ENCODE measurements around the gene ATG4C.
"Not testable (repeated sequence)": the region's sequence is repeated elsewhere in the genome, so short reads cannot be mapped to it uniquely, and the experiment has no call there.

ATG4C gene

GRCh38 chr1:62778208-62778607 is 5.7 kb upstream of the ATG4C start:
- DNase-seq, result peak; percentile 69

- no peak for DNase-seq
Measured at GRCh38 chr1:62781841-62782543, 1.9 kb upstream of the ATG4C start.

- not testable (repeated sequence) for DNase-seq
Measured at GRCh38 chr1:62782544-62783212, 1.3 kb upstream of the ATG4C start.

- DNase-seq, result no peak
Measured at GRCh38 chr1:62784509-62785365, 805 bp downstream of the ATG4C start.

DNA sequence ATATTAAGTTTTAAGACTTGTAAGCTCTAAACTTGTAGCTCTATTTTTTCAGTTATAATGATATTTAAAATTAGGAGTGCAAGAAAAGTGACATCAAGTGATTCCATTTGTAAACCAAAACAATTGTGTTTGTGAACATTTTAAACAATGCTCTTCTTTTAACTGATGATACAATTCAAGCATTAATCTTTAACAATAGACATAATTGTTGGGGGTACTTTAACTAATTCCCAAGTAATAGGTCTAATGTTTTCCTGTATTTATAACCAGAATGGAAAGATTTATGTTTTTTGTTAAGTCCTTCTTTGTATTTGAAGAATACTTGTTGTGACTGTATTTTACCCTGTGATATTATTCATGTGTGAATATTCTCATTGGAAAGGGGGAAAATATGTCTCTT is 6.8 kb downstream of the ATG4C start:
- no peak for DNase-seq

- DNase-seq, result no peak
Measured at GRCh38 chr1:62794053-62794452, 10.1 kb downstream of the ATG4C start.

GRCh38 chr1:62796221-62796620 is 12.3 kb downstream of the ATG4C start:
- no peak for DNase-seq

GRCh38 chr1:62799688-62800087 is 15.8 kb downstream of the ATG4C start:
- no peak for DNase-seq

- no peak for DNase-seq
Measured at GRCh38 chr1:62800281-62800680, 16.3 kb downstream of the ATG4C start.

- no peak for DNase-seq
Measured at GRCh38 chr1:62800825-62801306, 16.9 kb downstream of the ATG4C start.

DNA sequence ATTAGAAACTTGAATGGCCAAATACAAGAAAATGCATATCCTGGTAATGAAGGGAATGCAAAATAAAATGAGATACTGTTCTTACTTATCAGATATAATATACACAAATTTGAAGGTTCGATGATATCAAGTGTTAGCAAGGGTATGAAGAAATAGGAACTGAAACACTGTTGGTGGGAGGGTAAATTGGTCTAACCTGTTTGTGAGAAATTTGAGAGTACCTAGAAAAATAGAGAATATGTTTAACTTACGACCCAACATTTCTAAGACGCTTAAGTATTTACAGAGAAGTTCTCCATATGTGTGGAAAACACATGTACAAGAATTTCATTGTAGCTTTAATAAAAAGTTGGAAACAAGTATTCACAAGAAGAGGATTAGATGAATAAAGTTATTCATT is 25.9 kb downstream of the ATG4C start:
- DNase-seq, result no peak

GRCh38 chr1:62810420-62811274 is 26.7 kb downstream of the ATG4C start:
- no peak for DNase-seq

- DNase-seq, result no peak
Measured at GRCh38 chr1:62823556-62823955, 39.6 kb downstream of the ATG4C start.

DNA sequence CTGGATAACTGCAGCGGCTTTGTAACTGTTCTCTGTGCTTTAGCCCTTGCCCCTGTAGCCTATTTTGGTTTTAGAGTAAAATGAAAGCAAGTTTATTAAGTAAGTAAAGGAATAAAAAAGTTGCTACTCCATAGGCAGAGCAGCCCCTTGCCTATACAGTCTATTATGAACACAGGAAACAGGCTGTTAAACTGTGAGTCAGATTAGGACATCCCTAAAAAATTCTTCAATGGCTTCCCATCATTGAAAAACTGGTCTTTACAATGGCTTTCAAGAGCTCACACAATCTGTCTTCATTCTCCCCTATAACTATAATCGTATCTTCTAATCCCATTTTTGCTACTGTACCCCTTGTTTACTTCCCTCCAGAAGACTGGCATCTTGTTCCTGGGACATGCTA is 43.0 kb downstream of the ATG4C start:
- no peak for DNase-seq

DNA sequence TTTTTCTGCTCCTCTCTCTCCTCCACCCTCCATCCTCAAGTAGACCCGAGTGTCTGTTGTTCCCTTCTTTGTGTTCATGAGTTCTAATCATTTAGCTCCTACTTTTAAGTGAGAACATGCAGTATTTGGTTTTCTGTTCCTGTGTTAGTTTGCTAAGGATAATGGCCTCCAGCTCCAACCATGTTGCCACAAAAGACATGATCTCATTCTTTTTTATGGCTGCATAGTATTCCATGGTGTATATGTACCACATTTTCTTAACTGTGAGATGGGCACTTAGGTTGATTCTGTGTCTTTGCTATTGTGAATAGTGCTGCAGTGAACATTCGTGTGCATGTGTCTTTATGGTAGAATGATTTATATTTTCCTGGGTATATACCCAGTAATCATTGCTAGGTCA is 43.9 kb downstream of the ATG4C start:
- not testable (repeated sequence) for DNase-seq

DNA sequence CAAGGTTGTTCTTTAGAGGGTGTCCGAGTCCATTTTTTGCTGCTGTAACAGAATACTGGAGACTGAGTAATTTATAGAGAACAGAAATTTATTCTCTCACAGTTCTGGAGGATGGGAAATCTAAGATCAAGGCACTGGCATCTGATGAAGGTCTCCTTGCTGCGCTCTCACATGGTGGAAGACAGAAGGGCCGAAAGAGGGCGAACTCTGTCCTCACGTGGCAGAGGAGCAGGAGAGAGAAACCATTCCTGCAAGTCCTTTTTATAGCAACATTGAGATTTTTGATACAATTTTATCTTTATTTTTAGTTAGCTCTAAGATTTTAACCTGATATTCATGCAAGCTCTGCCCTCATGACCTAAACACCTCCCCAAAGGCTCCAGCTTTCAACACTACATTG is 48.3 kb downstream of the ATG4C start:
- DNase-seq, result no peak

DNA sequence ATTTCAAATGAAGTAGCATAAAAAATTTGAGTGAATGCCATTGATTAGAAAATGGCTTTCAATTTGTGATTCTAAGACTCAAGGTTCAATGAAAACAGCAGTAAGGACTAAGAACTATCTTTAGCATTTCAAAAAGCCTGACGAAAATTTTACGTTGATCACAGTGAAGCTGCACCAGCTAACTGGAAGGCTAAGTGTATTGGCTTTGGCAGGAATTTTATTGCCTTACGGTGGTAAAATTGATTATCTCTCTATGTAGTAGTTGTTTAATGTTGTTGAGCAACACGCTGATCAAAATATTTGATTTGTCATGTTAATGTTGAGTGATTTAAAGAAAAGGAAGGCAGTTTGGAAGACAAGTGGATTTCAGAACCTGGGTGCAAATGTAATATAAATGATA is 49.6 kb downstream of the ATG4C start:
- DNase-seq, result no peak

- DNase-seq, result no peak
Measured at GRCh38 chr1:62834400-62834961, 50.5 kb downstream of the ATG4C start.

DNA sequence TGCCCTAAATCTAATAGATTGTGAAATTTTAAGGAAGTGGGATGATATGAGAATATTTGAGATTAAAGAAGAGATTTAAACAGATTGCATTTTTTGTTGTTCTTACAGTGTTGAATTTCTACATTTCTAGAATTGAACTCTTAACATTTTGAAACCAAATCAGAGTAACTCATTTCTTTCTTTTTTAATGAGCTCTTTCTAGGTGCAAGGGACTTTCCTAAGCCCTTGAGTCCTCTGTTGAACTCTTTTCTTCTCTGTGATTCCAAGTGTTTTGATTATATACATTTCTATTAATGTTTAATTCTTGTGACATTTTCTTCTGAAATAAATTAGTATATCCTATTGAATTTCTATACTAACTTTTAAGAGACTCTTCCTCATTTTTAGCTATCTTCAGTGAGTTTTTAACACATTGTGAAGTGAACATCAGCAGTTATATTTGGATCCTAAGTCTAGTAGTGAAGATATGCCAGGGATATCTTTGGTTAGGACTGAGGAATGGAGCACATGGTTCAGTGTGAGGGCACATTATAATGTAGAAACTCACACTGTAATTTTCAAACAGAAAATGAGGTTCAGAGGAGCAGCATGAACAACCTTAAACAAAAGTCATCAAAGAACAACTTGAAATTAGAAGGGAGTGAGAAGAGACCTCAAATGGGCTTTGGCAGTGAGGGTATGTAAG is 53.1 kb downstream of the ATG4C start:
- DNase-seq, result no peak

GRCh38 chr1:62840555-62840954 is 56.6 kb downstream of the ATG4C start:
- DNase-seq, result no peak

DNA sequence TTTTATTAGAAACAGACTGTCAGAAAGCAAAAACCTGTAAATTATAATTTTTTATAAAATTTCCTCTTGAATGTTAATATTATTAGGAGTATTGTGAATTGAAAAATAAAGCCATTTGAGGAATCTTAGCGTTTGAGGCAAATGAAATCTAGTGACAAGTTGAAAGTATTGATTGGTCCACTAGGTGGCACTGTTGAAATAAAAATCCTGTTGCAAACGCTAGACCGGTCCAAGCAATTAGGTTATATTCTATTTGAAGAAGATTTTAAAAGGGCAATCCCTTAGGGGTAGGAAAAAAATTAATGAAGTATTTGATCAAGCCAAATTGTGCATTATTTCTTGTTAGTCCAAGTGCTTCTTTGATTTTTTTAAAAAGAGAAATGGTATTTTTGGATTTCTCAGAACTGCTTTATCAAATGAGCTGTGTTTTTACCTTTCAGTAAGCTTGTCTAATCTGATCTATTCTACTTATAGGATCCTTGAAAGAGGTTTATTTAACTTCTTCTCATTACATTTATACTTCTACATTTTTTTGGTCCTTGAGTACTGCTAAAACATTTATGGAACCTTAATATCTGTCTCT is 57.7 kb downstream of the ATG4C start:
- no peak for DNase-seq

Measured in islet precursor cell (in vitro differentiated cells).